Karpas-422 (cell line): ENCODE data around the gene HCFC1R1. TPM values are rescaled to one million over a fixed set of nuclear protein-coding genes. Genes with fewer than 3 reads are reported as not detected.
A peak's percentile ranks its signal among the peaks of the same experiment; 100 is the strongest.

ENCODE experiments used
- DNase-seq: peaks from one replicate; pipeline ENCODE4 v3.0.0-alpha.2; 2015
- H2AFZ ChIP-seq: fragments of 200-600 bp; sonication (generic); 2 replicates; pipeline ENCODE4 v1.6.1; 2014; ENCODE audit warnings: antibody characterized with exemption, low read length, mixed read lengths
- H3K27ac ChIP-seq: fragments of 200-600 bp; sonication (generic); 2 replicates; pipeline ENCODE4 v1.5.1; 2014; ENCODE audit warnings: mild to moderate bottlenecking, low read length, moderate library complexity
- H3K27me3 ChIP-seq: fragments of 200-600 bp; sonication (generic); 2 replicates; pipeline ENCODE4 v1.6.1; 2014; ENCODE audit warnings: low read length, mixed read lengths
- H3K36me3 ChIP-seq: fragments of 200-600 bp; sonication (generic); 2 replicates; pipeline ENCODE4 v1.6.1; 2014; ENCODE audit warnings: low read length, mixed read lengths; ENCODE audit not compliant: insufficient read depth
- H3K4me1 ChIP-seq: fragments of 200-600 bp; sonication (generic); 2 replicates; pipeline ENCODE4 v1.6.1; 2014; ENCODE audit warnings: mild to moderate bottlenecking, low read length, mixed read lengths
- H3K4me2 ChIP-seq: fragments of 200-600 bp; sonication (generic); 2 replicates; pipeline ENCODE4 v1.6.1; 2014; ENCODE audit warnings: low read length, low read depth, mild to moderate bottlenecking; ENCODE audit not compliant: poor library complexity, severe bottlenecking
- H3K4me3 ChIP-seq: fragments of 200-600 bp; sonication (generic); 2 replicates; pipeline ENCODE4 v1.5.1; 2014; ENCODE audit warnings: mild to moderate bottlenecking, antibody characterized with exemption, low read length, mixed read lengths
- H3K79me2 ChIP-seq: fragments of 200-600 bp; sonication (generic); 2 replicates; pipeline ENCODE4 v1.6.1; 2014; ENCODE audit warnings: mild to moderate bottlenecking, low read length, mixed read lengths
- H3K9ac ChIP-seq: fragments of 200-600 bp; sonication (generic); 2 replicates; pipeline ENCODE4 v1.6.0; 2014; ENCODE audit warnings: low read length
- H3K9me2 ChIP-seq: fragments of 200-600 bp; sonication (generic), shearing (Covaris generic); replicated peaks from 2 replicates; pipeline ENCODE4 v1.6.0; 2014; ENCODE audit warnings: mild to moderate bottlenecking, low read length, moderate library complexity; ENCODE audit not compliant: insufficient read depth
- H3K9me3 ChIP-seq: fragments of 300-700, 200-600 bp; sonication (generic); 2 replicates; pipeline ENCODE4 v1.6.1; 2014; ENCODE audit warnings: low read length, mixed read lengths
- H4K20me1 ChIP-seq: fragments of 200-600 bp; sonication (generic); 2 replicates; pipeline ENCODE4 v1.6.1; 2014; ENCODE audit warnings: mild to moderate bottlenecking, antibody characterized with exemption, low read length, low read depth; ENCODE audit not compliant: insufficient read depth
- total RNA-seq: library from RNA; depleted of rRNA; stranded (reverse); fragments of >200 nt; shearing (Covaris generic); gene quantifications from 2 replicates; pipeline ENCODE4 v1.2.3, GENCODE V29; 2014; ENCODE audit warnings: low replicate concordance

HCFC1R1 gene
- total RNA-seq, 1 experiment from 2014 or later: 67.8 TPM

- no peaks in the 10 kb centered on the region for H3K9me2 ChIP-seq
- H3K4me3 ChIP-seq: 0 out of 2 replicates have a peak overlapping the region, but pooled peaks have one; percentile 22
- no peaks in the 10 kb centered on the region for H3K79me2 ChIP-seq
- H3K27me3 ChIP-seq: no peaks in the 10 kb centered on the region
- no peak overlapping the region for H2AFZ ChIP-seq
- no peaks in the 10 kb centered on the region for H3K9me3 ChIP-seq
- H3K36me3 ChIP-seq: no peaks in the 10 kb centered on the region
- peaks cover 3% of the 10 kb centered on the region for H3K4me1 ChIP-seq
- H3K4me2 ChIP-seq: peak overlapping the region; percentile 42
- no peaks in the 10 kb centered on the region for H4K20me1 ChIP-seq
- no peak overlapping the region for H3K27ac ChIP-seq
- H3K9ac ChIP-seq: no peak overlapping the region
- no peak for DNase-seq
These were observed 18.9 kb downstream of the HCFC1R1 start for GRCh38 chr16:3004781-3005284.

- H3K4me3 ChIP-seq: no peak overlapping the region
- DNase-seq: no peak
- H4K20me1 ChIP-seq: no peaks in the 10 kb centered on the region
- H3K79me2 ChIP-seq: no peaks in the 10 kb centered on the region
- no peaks in the 10 kb centered on the region for H3K9me3 ChIP-seq
- peaks cover 3% of the 10 kb centered on the region for H3K4me1 ChIP-seq
- no peak overlapping the region for H2AFZ ChIP-seq
- H3K27ac ChIP-seq: no peak overlapping the region
- no peaks in the 10 kb centered on the region for H3K9me2 ChIP-seq
- H3K36me3 ChIP-seq: no peaks in the 10 kb centered on the region
- H3K4me2 ChIP-seq: no peak overlapping the region
- no peaks in the 10 kb centered on the region for H3K27me3 ChIP-seq
- no peak overlapping the region for H3K9ac ChIP-seq
These were observed 19.4 kb downstream of the HCFC1R1 start for GRCh38 chr16:3004319-3004718.

- no peaks in the 10 kb centered on the region for H3K27me3 ChIP-seq
- no peaks in the 10 kb centered on the region for H3K79me2 ChIP-seq
- H3K9me3 ChIP-seq: no peaks in the 10 kb centered on the region
- no peak overlapping the region for H3K4me3 ChIP-seq
- no peak overlapping the region for H2AFZ ChIP-seq
- no peaks in the 10 kb centered on the region for H4K20me1 ChIP-seq
- DNase-seq: peak; percentile 100
- no peak overlapping the region for H3K27ac ChIP-seq
- no peak overlapping the region for H3K9ac ChIP-seq
- no peaks in the 10 kb centered on the region for H3K9me2 ChIP-seq
- H3K4me2 ChIP-seq: no peak overlapping the region
- H3K4me1 ChIP-seq: peaks cover 3% of the 10 kb centered on the region
- H3K36me3 ChIP-seq: no peaks in the 10 kb centered on the region
These were observed 20.0 kb downstream of the HCFC1R1 start for GRCh38 chr16:3003582-3004270.

GRCh38 chr16:3001316-3001715 lies 22.4 kb downstream of the HCFC1R1 start:
- Histone ChIP-seq H3K27ac (no peak overlapping the region), H3K4me3 (no peak overlapping the region), H2AFZ (no peak overlapping the region), H3K79me2 (no peaks in the 10 kb centered on the region), H3K9me3 (no peaks in the 10 kb centered on the region), H3K27me3 (no peaks in the 10 kb centered on the region), H3K9ac (no peak overlapping the region), H3K4me1 (peaks cover 3% of the 10 kb centered on the region), H3K4me2 (no peak overlapping the region), H3K36me3 (no peaks in the 10 kb centered on the region), H4K20me1 (no peaks in the 10 kb centered on the region), H3K9me2 (no peaks in the 10 kb centered on the region)
- no peak for DNase-seq

GRCh38 chr16:3000540-3000939 lies 23.2 kb downstream of the HCFC1R1 start:
- DNase-seq: no peak
- Histone ChIP-seq H3K27me3 (no peaks in the 10 kb centered on the region), H2AFZ (no peak overlapping the region), H3K9me2 (no peaks in the 10 kb centered on the region), H3K9me3 (no peaks in the 10 kb centered on the region), H3K36me3 (no peaks in the 10 kb centered on the region), H3K79me2 (no peaks in the 10 kb centered on the region), H4K20me1 (no peaks in the 10 kb centered on the region), H3K27ac (no peak overlapping the region), H3K4me1 (peaks cover 3% of the 10 kb centered on the region), H3K4me3 (no peak overlapping the region), H3K4me2 (no peak overlapping the region), H3K9ac (no peak overlapping the region)

GRCh38 chr16:2999929-3000328 lies 23.8 kb downstream of the HCFC1R1 start:
- no peak overlapping the region for H3K4me3 ChIP-seq
- no peaks in the 10 kb centered on the region for H3K36me3 ChIP-seq
- H3K9me3 ChIP-seq: no peaks in the 10 kb centered on the region
- peaks cover 3% of the 10 kb centered on the region for H3K4me1 ChIP-seq
- no peak overlapping the region for H2AFZ ChIP-seq
- H3K9ac ChIP-seq: no peak overlapping the region
- H3K79me2 ChIP-seq: no peaks in the 10 kb centered on the region
- no peak for DNase-seq
- H3K27ac ChIP-seq: no peak overlapping the region
- H3K9me2 ChIP-seq: no peaks in the 10 kb centered on the region
- no peaks in the 10 kb centered on the region for H3K27me3 ChIP-seq
- no peak overlapping the region for H3K4me2 ChIP-seq
- no peaks in the 10 kb centered on the region for H4K20me1 ChIP-seq

GRCh38 chr16:2996298-2996697 lies 27.4 kb downstream of the HCFC1R1 start:
- no peaks in the 10 kb centered on the region for H3K9me3 ChIP-seq
- no peaks in the 10 kb centered on the region for H3K36me3 ChIP-seq
- no peak overlapping the region for H2AFZ ChIP-seq
- H3K4me1 ChIP-seq: no peaks in the 10 kb centered on the region
- no peak overlapping the region for H3K9ac ChIP-seq
- no peaks in the 10 kb centered on the region for H3K79me2 ChIP-seq
- no peaks in the 10 kb centered on the region for H3K9me2 ChIP-seq
- no peaks in the 10 kb centered on the region for H4K20me1 ChIP-seq
- no peak for DNase-seq
- no peak overlapping the region for H3K27ac ChIP-seq
- H3K4me2 ChIP-seq: no peak overlapping the region
- no peaks in the 10 kb centered on the region for H3K27me3 ChIP-seq
- H3K4me3 ChIP-seq: no peak overlapping the region

- Histone ChIP-seq H3K27ac (no peak overlapping the region), H4K20me1 (no peaks in the 10 kb centered on the region), H3K9ac (no peak overlapping the region), H3K4me2 (no peak overlapping the region), H3K36me3 (no peaks in the 10 kb centered on the region), H3K79me2 (no peaks in the 10 kb centered on the region), H3K9me3 (no peaks in the 10 kb centered on the region), H3K27me3 (no peaks in the 10 kb centered on the region), H3K4me1 (no peaks in the 10 kb centered on the region), H2AFZ (no peak overlapping the region), H3K9me2 (no peaks in the 10 kb centered on the region), H3K4me3 (no peak overlapping the region)
- DNase-seq: no peak
These were observed 31.2 kb downstream of the HCFC1R1 start for GRCh38 chr16:2992383-2993081.
